Measurements from ENCODE around the gene CACNA1B.

- no peak for TF ChIP-seq EP300 (IDR thresholded peaks at IDR 0.05)
- TF ChIP-seq, protein P1, sequence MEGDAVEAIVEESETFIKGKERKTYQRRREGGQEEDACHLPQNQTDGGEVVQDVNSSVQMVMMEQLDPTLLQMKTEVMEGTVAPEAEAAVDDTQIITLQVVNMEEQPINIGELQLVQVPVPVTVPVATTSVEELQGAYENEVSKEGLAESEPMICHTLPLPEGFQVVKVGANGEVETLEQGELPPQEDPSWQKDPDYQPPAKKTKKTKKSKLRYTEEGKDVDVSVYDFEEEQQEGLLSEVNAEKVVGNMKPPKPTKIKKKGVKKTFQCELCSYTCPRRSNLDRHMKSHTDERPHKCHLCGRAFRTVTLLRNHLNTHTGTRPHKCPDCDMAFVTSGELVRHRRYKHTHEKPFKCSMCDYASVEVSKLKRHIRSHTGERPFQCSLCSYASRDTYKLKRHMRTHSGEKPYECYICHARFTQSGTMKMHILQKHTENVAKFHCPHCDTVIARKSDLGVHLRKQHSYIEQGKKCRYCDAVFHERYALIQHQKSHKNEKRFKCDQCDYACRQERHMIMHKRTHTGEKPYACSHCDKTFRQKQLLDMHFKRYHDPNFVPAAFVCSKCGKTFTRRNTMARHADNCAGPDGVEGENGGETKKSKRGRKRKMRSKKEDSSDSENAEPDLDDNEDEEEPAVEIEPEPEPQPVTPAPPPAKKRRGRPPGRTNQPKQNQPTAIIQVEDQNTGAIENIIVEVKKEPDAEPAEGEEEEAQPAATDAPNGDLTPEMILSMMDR (IDR thresholded peaks at IDR 0.05), result no peak
Measured at GRCh38 chr9:137984005-137984404, 106.4 kb downstream of the CACNA1B start.
